ENCODE measurements around the gene JAKMIP3.

Gene JAKMIP3

DNA sequence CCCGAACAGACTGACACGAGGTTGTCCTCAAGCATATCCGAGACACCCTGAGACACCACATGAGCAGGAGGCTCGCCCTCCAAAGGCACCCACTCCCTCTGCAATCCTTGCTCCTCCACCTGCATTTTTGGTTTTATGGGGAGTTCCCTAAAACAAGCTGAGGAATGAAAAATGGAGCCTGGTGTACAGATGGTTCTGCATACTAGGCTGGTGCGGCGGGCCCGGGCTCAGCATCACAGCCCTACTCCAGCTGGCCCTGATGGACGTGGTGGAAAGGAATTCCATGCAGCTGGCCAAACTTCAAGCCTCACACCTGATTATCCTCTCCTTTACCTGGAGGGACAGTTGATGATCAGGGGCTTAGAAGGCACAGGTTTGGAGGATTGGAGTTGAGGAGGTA lies 30.3 kb upstream of the JAKMIP3 start:
- Mint-ChIP-seq H3K27me3 (peaks cover 77% of the 10 kb centered on the region), H3K9me3 (no peaks in the 10 kb centered on the region), H3K4me3 (no peak overlapping the region), H3K36me3 (ENCODE audit: low read depth) (no peaks in the 10 kb centered on the region), H3K27ac (no peak overlapping the region), H3K4me1 (ENCODE audit: low read depth) (no peaks in the 10 kb centered on the region)
- intact Hi-C loops (cut with micrococcal nuclease): no loop called here

DNA sequence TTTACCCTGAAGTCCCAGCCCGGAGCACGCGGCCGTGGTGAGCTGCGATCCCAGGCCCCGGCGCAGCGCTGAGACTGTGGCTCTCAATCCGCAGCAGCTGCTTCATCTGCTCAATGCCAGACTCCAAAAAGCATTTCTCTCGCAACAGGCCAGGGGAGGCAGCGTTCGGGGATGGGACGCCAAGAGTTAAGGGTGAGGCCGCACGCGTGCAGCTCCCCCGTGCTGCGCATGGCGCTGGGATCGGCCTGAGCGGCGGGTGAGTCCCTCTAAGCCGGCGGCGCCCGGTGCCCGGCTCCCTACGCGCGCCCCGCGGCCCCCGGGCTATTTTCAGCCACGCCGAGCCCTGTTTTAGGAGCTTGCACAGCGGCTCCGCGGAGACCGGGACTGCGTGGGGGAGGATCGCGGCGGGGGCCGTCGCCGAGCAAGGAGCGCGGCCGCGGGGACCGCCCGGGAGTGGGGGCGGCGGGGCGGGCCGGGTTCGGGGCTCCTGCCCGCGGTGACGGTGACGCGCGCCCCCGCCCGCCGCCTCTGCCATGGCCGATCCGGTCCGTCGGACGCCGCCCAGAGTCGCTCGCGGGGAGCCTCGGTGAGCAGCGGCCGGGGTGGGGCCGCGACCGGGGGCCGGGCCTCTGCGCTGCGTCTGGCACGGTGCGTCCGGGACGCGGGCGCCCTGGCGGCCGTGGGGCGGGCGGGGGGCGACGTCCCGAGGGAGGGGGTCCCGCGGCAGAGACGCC lies 29.4 kb upstream of the JAKMIP3 start:
- Mint-ChIP-seq H3K36me3 (ENCODE audit: low read depth) (no peaks in the 10 kb centered on the region), H3K4me1 (ENCODE audit: low read depth) (no peaks in the 10 kb centered on the region), H3K4me3 (no peak overlapping the region), H3K27ac (no peak overlapping the region), H3K9me3 (no peaks in the 10 kb centered on the region), H3K27me3 (peaks cover 76% of the 10 kb centered on the region)
- intact Hi-C loops (cut with micrococcal nuclease): no loop called here

DNA sequence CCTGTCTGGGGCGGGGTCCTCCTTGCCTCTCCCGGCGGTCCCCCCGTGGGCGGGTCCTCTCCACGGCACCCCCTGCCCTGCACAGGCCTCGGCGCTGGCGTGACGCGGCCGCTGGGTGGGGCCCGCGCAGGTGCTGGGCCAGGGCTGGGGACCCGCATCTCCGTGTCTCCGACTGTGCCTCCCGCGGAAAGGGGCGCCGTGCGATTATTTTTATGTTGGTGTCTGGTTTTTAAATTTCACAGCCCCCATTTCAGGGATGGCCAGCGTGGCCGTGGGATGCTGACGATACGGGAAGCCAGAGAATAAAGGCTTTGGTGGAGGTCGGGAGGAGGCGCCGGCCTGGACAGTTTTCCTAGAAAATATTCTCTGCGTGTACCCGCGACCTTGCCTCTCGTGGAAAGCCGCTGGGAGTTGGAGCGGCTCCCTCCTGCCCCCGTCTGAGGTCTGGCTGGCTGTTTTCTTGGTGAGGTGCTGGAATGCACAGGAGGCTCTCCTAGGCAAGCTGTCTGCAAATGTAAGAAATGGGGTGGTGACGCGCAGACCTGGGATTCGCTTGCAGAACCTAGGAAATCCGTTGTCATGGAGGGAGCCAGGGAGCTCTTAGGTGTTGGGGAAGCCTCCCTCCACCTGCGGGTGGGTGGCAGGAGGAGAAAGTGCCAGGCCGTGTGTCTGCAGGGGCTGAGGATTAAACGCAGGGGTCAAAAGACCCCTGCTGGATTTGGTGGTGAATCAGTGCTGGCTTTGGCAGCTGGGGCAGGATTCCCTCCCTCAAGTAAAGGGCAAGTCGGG lies 28.7 kb upstream of the JAKMIP3 start:
- Mint-ChIP-seq H3K4me3 (no peak overlapping the region), H3K36me3 (ENCODE audit: low read depth) (no peaks in the 10 kb centered on the region), H3K27me3 (peaks cover 71% of the 10 kb centered on the region), H3K4me1 (ENCODE audit: low read depth) (no peaks in the 10 kb centered on the region), H3K9me3 (no peaks in the 10 kb centered on the region), H3K27ac (no peak overlapping the region)
- intact Hi-C loops (cut with micrococcal nuclease): no loop called here

DNA sequence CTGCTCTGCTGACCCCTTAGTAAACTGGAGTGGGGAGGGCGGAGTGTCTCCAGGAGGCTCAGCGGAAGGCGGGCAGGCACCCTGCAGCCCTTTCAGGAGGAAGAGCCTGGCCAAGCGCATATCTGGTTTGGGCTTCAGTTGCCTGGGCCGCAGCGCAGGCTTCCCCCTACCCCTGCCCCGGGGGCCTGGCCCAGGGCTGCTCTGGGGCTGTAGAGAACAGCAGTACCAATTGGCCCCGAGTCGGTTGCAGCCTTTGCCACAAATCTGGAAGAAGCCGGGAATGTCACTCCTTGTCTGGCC lies 28.1 kb upstream of the JAKMIP3 start:
- Mint-ChIP-seq H3K9me3 (no peaks in the 10 kb centered on the region), H3K27me3 (peaks cover 72% of the 10 kb centered on the region), H3K4me3 (no peak overlapping the region), H3K4me1 (ENCODE audit: low read depth) (no peaks in the 10 kb centered on the region), H3K36me3 (ENCODE audit: low read depth) (no peaks in the 10 kb centered on the region), H3K27ac (no peak overlapping the region)
- intact Hi-C loops (cut with micrococcal nuclease): no loop called here

DNA sequence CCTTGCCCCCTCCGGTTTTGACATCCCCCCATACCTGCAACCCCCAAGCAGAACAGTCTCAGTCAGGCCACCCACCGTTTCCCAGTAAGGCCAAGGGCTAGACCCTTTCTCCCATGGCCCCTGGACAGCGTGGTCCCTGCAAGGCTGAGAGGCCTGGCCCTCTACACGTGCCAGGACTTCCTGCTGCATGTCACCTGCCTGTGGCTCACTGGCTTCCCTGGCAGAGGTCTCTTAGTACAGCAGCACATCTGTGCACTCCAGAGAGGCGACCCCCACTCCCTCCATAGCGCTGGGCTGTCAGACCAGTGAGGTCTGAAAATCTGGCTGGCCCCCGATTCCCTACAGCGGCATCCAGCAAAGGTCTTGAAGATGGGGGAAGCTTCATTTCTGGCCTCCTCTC lies 26.4 kb upstream of the JAKMIP3 start:
- Mint-ChIP-seq H3K4me3 (no peak overlapping the region), H3K9me3 (no peaks in the 10 kb centered on the region), H3K36me3 (ENCODE audit: low read depth) (no peaks in the 10 kb centered on the region), H3K27me3 (peaks cover 69% of the 10 kb centered on the region), H3K27ac (no peak overlapping the region), H3K4me1 (ENCODE audit: low read depth) (no peaks in the 10 kb centered on the region)
- intact Hi-C loops (cut with micrococcal nuclease): no loop called here

DNA sequence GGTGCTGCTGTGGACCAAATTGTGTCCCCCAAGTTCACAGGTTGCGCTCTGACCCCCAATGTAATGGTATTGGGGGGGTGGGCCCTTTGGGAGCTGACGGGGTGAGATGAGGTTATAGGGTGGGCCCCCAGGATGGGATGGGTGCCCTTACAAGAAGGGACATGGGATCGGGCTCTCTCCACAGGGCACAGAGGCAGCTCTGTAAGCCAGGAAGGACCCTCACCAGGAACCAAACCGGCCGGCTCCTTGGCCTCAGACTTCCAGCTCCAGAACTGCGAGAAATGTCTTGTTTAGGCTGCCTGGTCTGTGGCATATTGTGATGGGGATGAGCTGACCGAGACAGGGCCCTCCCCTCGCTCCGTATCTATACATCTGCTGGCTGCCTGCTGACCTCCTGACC lies 25.7 kb upstream of the JAKMIP3 start:
- Mint-ChIP-seq H3K27me3 (peaks cover 62% of the 10 kb centered on the region), H3K4me3 (no peak overlapping the region), H3K27ac (no peak overlapping the region), H3K9me3 (no peaks in the 10 kb centered on the region), H3K36me3 (ENCODE audit: low read depth) (no peaks in the 10 kb centered on the region), H3K4me1 (ENCODE audit: low read depth) (no peaks in the 10 kb centered on the region)
- intact Hi-C loops (cut with micrococcal nuclease): no loop called here

DNA sequence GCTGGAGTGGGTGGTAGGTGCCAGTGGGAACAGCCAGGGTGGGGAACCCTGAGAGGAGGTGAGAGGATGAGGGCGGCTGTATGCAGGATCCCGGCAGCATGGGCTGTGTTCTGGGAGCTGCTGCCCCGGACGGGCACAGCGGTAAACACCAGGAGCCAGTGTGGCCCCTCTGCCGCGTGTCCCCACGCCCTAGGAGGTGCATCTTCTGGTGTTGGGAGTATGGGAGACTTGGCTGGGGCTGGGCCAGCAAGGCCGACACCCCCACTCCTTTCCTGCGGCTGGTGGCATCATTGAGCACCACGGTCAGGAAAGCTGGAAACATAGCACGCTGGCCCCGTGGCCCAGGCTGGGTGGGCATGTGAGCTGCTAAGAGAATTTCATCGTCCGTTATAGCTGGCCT lies 24.4 kb upstream of the JAKMIP3 start:
- no peaks in the 10 kb centered on the region for H3K9me3 Mint-ChIP-seq
- no peak overlapping the region for H3K4me3 Mint-ChIP-seq
- H3K27me3 Mint-ChIP-seq: peaks cover 50% of the 10 kb centered on the region
- H3K4me1 Mint-ChIP-seq (ENCODE audit: low read depth): no peaks in the 10 kb centered on the region
- no peaks in the 10 kb centered on the region for H3K36me3 Mint-ChIP-seq (ENCODE audit: low read depth)
- intact Hi-C loops (cut with micrococcal nuclease): no loop called here
- no peak overlapping the region for H3K27ac Mint-ChIP-seq

DNA sequence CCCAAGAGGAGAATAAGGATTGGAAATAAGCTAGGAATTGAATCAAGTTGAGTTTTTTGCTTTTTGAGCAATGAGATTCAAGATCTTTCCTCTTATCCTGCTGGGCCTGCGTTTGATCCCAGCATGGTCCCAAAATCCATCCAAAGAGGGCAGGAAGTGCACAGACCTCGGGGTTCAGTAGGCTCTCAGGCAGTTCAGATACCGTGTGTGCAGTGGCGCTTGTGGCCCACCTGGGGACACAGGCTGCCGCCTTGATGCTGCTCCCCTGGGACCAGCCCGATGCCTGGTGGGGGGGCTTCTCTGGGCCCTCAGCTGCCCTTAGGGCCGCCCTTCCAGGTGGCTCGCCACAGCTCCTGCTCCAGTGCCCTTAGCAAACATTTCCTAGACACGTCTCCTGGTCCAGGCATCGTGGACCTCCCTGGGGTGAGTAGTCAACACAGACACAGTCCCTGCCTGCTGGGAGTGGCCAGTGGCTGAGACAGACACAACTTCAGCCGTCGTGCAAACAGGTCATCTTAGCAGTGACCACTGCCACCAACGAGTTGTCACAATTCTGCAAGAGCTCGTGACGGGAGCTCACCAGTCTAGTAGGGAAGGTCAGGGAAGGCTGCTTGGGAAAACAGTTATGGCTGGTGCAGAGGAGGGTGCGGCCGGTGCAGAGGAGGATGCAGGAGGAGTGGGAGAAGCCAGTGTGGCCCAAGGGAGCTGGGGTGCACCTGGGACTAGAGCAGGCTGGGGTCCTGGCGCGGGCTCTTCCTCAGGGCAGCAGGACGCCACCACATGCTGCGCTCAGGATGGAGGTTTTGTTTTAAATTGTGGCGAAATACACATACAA lies 21.7 kb upstream of the JAKMIP3 start:
- Mint-ChIP-seq H3K27me3 (peaks cover 28% of the 10 kb centered on the region), H3K36me3 (ENCODE audit: low read depth) (no peaks in the 10 kb centered on the region), H3K27ac (no peak overlapping the region), H3K4me1 (ENCODE audit: low read depth) (no peaks in the 10 kb centered on the region), H3K4me3 (no peak overlapping the region), H3K9me3 (no peaks in the 10 kb centered on the region)
- intact Hi-C loops (cut with micrococcal nuclease): no loop called here

DNA sequence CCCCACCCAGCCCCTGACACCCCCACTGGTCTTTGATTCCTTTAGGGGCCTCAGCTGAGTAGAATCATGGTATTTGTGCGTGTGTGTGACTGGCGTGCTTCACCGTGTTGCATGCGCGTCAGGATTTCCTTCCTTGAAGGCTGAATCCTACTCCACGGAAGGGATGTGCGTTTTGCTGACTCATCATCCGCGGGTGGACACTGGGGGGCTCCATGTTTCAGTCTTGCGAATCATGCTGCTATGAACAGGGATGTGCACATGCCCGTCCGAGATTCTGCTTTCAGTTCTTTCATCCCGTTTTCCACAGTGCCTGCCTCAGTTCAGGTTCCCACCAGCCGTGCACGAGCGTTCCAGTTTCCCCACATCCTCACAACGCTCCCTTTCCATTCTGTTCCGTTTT lies 20.9 kb upstream of the JAKMIP3 start:
- H3K27ac Mint-ChIP-seq: no peak overlapping the region

DNA sequence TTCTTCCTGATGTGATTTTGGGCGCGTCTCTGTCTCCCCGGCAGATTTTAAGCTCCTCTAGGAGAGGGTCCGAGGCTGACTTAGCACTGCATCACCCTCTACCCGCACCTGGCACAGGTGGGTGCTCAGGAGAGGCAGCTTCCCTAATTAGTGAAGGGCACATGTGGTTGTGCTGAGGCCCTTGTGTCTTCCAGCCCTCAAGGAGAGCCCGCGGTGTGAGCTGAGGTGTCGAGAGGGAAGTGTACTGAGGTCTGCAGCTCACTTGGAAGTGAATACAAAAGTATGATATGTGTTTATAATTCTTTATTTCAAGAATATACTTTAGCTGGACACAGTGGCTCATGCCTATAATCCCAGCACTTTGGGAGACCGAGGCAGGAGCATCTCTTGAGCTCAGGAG lies 20.4 kb upstream of the JAKMIP3 start:
- Mint-ChIP-seq H3K27me3 (peaks cover 25% of the 10 kb centered on the region), H3K36me3 (ENCODE audit: low read depth) (no peaks in the 10 kb centered on the region), H3K27ac (no peak overlapping the region), H3K4me1 (ENCODE audit: low read depth) (no peaks in the 10 kb centered on the region), H3K9me3 (peaks cover 8% of the 10 kb centered on the region), H3K4me3 (no peak overlapping the region)
- intact Hi-C loops (cut with micrococcal nuclease): no loop called here

More for the DNA sequence above, 20.9 kb upstream of the JAKMIP3 start:
- no peak overlapping the region for H3K4me3 Mint-ChIP-seq
- H3K27me3 Mint-ChIP-seq: peaks cover 22% of the 10 kb centered on the region
- no peaks in the 10 kb centered on the region for H3K4me1 Mint-ChIP-seq (ENCODE audit: low read depth)
- H3K36me3 Mint-ChIP-seq (ENCODE audit: low read depth): no peaks in the 10 kb centered on the region
- H3K9me3 Mint-ChIP-seq: peaks cover 3% of the 10 kb centered on the region
- intact Hi-C loops (cut with micrococcal nuclease): no loop called here

DNA sequence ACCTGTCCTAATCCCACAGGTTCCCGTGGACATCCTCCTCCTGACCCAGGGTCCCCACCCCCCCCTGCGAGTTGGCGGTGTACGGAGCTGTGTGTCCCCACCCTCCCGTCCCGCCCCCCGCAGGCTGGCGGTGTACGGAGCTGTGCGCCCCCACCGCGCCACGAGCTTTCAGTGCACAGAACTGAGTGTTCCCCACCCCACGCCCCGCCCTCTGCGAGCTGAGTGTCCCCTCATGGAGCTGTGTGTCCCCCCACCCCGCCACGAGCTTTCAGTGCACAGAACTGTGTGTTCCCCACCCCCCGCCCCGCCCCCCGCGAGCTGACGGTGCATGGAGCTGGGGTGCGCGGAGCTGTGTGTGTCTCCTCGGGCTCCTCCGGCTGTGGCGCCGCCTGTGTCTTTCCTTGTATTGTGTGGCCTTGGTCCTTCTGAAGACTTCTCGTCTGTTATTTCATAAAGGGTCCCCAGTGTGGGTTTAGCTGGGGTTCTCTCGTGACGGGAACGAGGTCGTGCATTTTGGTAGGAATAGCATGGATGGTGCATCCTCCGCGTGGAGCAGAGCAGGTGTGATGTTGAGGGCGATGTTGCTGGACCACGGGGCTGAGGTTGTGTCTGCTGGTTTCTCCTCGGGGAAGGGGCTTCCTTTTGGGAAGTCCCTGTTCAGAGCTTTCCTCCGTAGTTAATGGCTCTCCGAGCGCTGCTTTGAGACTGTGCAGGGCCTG lies 18.0 kb upstream of the JAKMIP3 start:
- Mint-ChIP-seq H3K27ac (no peak overlapping the region), H3K4me3 (no peak overlapping the region), H3K9me3 (peaks cover 21% of the 10 kb centered on the region), H3K27me3 (peaks cover 13% of the 10 kb centered on the region), H3K4me1 (ENCODE audit: low read depth) (no peaks in the 10 kb centered on the region), H3K36me3 (ENCODE audit: low read depth) (no peaks in the 10 kb centered on the region)
- intact Hi-C loops (cut with micrococcal nuclease): no loop called here

DNA sequence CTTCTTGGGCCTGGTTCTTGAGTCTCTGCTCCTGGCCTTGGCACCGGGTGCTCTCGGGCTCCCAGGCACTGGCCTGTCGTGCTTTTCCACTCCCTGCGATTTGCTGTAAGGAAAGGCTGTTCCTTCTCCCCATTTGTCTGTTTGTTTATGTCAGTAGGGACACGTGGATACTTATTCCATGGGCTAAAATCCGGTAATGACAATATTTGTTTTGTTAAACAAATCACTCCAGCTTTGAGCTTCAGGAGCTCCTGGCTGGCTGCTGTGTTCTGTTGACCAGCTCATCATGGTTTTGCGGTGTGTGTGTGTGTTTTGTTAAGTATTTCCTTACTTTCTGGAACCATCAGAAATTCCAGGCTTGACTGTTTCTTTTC lies 17.5 kb upstream of the JAKMIP3 start:
- no peak overlapping the region for H3K4me3 Mint-ChIP-seq
- H3K9me3 Mint-ChIP-seq: peaks cover 27% of the 10 kb centered on the region
- H3K4me1 Mint-ChIP-seq (ENCODE audit: low read depth): no peaks in the 10 kb centered on the region
- H3K27me3 Mint-ChIP-seq: peaks cover 10% of the 10 kb centered on the region
- no peak overlapping the region for H3K27ac Mint-ChIP-seq
- H3K36me3 Mint-ChIP-seq (ENCODE audit: low read depth): no peaks in the 10 kb centered on the region
- intact Hi-C loops (cut with micrococcal nuclease): no loop called here

DNA sequence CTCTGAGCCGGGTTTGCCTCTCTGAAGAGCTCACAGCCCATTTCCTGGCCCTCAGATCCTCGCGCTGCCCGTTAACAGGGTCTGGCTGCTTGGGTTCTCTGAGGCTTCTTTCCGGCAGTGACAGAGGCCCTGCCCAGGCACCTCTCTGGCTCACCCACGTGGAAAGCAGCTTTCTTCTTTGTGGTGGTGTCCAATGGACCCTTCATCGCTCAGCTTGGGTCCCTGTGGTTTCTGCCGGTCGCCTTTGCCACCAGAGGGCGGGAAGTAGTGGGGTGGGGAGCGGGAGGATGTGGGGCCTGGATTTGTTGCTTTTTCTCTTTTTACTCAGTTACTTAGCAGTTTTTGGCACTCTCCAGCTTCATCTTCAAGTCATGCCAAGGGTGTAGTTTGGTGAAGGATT lies 15.6 kb upstream of the JAKMIP3 start:
- H3K4me3 Mint-ChIP-seq: no peak overlapping the region
- H3K27ac Mint-ChIP-seq: no peak overlapping the region
- peaks cover 4% of the 10 kb centered on the region for H3K27me3 Mint-ChIP-seq
- H3K4me1 Mint-ChIP-seq (ENCODE audit: low read depth): no peaks in the 10 kb centered on the region
- intact Hi-C loops (cut with micrococcal nuclease): no loop called here
- peaks cover 39% of the 10 kb centered on the region for H3K9me3 Mint-ChIP-seq
- no peaks in the 10 kb centered on the region for H3K36me3 Mint-ChIP-seq (ENCODE audit: low read depth)

DNA sequence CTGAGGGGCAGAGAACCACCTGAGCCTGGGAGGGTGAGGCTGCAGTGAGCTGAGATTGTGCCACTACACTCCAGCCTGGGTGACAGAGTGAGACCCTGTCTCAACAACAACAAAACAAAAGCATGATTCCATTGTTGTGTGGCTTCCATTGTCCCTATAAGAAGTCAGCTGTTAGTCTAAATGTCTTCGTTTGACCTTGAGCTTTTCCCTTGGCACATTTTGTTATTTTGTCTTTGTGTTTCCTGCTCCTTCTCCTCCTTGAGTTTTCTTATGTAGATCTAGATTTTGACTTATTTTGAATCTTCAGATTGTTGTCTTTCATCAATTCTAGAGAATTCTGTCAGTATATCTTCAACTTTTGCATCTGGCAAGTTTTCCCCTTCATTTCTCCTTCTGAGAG lies 13.6 kb upstream of the JAKMIP3 start:
- intact Hi-C loops (cut with micrococcal nuclease): no loop called here
- H3K4me3 Mint-ChIP-seq: no peak overlapping the region
- no peaks in the 10 kb centered on the region for H3K4me1 Mint-ChIP-seq (ENCODE audit: low read depth)
- no peaks in the 10 kb centered on the region for H3K36me3 Mint-ChIP-seq (ENCODE audit: low read depth)
- H3K9me3 Mint-ChIP-seq: peaks cover 39% of the 10 kb centered on the region
- H3K27ac Mint-ChIP-seq: no peak overlapping the region
- H3K27me3 Mint-ChIP-seq: peaks cover 4% of the 10 kb centered on the region

Data from dendritic cell treated with granulocyte-macrophage colony-stimulating factor and Interleukin-4, amounts not matched to agents 40 ng/mL and 50 ng/mL, for 4 days (primary cell).